Activated T-cell treated with anti-CD3 and anti-CD28 coated beads for 1 hour (primary cell): ENCODE data around the gene ZFP3.
"Not testable (repeated sequence)": the region's sequence is repeated elsewhere in the genome, so short reads cannot be mapped to it uniquely, and the experiment has no call there.

Experiments used
- DNase-seq: peaks from one replicate; pipeline ENCODE4 v3.0.0-alpha.2; 2020; ENCODE audit warnings: low read depth

The ZFP3 gene

GRCh38 chr17:5078106-5079028, at the start of gene ZFP3:
Gene ZFP3 (plus strand): TSS chr17:5078467. CDS start chr17:5091505, 13,038 bp downstream.
- peak; percentile 51 for DNase-seq

- not testable (repeated sequence) for DNase-seq
Observed at GRCh38 chr17:5030168-5030567, 48.1 kb upstream of the ZFP3 start.

- peak; percentile 80 for DNase-seq
Observed at GRCh38 chr17:5031365-5032082, 46.7 kb upstream of the ZFP3 start.

GRCh38 chr17:5032865-5033264, 45.4 kb upstream of the ZFP3 start:
- DNase-seq: no peak

GRCh38 chr17:5033352-5034015, 44.8 kb upstream of the ZFP3 start:
- no peak for DNase-seq

GRCh38 chr17:5034063-5034462, 44.2 kb upstream of the ZFP3 start:
- no peak for DNase-seq

- DNase-seq: no peak
Observed at GRCh38 chr17:5034651-5035050, 43.6 kb upstream of the ZFP3 start.

- no peak for DNase-seq
Observed at GRCh38 chr17:5035315-5035714, 43.0 kb upstream of the ZFP3 start, which contains the start of gene SLC52A1. Gene SLC52A1 (minus strand): TSS chr17:5035426. CDS start chr17:5034606, 820 bp downstream.

DNA sequence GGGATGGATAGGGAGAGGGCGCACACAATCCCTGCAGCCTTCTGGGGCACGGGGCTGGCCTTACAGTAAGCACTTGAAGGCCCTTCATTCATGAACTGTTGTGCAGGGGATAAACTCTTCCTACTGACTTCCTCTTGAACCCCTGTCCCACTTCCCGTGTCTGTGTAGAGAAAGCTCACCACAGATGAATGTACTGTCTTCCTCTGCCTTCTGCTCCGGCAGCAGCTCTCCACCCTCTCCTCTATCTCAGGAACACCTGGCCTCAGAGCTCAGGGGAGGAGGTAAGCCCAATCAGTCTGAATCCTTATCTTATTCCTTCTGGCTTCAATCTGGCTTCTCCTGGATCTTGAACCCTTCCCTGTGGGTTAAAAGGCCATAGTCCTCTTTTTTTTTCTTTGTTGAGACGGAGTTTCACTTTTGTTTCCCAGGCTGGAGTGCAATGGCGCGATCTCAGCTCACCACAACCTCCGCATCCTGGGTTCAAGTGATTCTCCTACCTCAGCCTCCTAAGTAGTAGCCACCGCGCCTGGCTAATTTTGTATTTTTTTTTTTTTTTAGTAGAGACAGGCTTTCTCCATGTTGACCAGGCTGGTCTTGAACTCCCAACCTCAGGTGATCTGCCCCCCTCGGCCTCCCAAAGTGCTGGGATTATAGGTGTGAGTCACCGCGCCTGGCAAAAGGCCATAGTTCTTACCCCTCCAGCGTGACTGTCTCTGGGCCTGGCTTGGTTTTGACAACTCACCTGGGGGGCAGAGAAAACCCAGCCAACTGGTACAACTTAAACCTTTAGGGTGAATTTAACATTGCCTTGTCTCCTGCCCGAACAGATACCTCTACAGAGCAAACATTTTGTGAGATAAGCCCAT, 35.9 kb upstream of the ZFP3 start:
- no peak for DNase-seq

- no peak for DNase-seq
Observed at GRCh38 chr17:5043524-5043923, 34.7 kb upstream of the ZFP3 start.

DNA sequence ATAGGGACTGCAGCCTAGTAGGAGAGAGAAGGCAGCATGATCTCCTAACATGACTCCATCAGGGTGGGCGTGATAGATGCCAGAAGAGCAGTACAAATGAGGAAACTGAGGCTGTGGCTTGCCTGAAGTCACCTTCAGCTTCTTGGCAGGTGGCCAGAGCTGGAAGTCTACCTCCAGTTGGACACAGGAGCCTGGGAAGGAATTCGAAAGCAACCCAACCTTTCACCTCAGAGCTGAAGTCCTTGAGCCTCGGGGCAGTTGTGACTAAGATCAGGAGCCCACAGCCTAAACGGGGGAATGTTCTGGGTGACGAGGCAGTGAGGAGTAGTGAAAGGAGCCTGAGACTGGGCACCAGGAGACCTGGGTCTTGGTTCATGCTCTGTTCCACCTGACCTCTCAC, 33.6 kb upstream of the ZFP3 start:
- no peak for DNase-seq

GRCh38 chr17:5045496-5045895, 32.8 kb upstream of the ZFP3 start:
- no peak for DNase-seq

GRCh38 chr17:5047446-5047845, 30.8 kb upstream of the ZFP3 start:
- no peak for DNase-seq

DNA sequence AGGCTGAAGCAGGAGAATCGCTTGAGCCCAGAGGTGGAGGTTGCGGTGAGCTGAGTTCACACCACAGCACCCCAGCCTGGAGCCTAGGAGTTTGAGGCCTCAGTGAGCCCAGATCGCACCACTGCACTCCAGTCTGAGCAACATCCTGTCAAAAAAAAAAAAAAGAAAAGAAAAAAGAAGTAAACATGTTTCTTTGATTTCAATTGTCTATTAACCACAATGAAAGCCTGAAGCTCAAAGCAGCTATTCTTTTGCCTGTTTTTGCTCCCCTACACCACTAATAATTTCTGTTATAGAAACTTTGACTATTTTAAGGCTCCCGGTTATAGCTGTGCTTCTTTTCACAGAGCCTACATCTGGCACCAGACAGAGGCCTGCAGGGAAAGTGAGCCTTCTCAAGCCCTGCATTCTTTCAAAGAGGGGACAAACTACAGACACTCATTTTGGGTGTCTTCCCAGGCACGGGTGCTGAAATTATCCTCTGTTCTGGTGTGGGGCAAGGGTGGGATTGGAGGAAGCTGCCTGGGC, 28.9 kb upstream of the ZFP3 start:
- DNase-seq: peak; percentile 51

DNA sequence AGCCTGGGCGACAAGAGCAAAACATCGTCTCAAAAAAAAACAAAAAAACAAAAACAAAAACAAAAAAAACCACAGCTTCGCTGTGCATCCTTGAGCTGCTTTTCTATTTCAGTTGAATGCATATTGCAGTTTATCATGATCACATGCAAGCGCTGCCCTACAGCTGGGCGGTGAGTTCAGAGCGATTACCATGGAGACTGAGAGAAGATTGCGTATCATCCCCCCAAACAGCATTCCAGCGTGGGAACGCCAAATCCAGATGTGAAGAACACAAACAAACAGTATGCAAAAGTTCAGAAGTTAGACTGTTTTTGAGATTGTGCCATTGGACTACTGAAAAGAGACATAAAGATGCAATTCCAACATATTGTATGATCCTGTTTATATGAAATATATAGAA, 28.0 kb upstream of the ZFP3 start:
- no peak for DNase-seq

DNA sequence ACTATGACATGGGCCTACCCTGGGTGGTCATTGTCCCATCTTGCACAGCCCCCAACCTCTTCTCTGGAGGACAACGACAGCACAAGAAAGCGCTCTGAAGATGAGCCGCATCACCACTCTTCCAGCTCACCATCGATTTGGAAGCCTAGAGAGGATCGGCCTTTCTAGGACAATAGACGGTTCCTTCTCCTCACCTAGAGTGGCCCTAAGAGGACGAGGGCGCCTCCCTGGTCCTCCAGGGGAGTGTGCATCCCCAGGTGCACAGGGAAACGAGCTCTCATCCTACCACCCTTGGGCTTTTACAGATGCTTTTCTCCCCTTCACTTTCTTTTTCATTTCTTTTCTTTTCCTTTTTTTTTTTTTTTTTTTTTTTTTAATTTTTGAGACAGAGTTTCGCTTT, 22.7 kb upstream of the ZFP3 start:
- no peak for DNase-seq

DNA sequence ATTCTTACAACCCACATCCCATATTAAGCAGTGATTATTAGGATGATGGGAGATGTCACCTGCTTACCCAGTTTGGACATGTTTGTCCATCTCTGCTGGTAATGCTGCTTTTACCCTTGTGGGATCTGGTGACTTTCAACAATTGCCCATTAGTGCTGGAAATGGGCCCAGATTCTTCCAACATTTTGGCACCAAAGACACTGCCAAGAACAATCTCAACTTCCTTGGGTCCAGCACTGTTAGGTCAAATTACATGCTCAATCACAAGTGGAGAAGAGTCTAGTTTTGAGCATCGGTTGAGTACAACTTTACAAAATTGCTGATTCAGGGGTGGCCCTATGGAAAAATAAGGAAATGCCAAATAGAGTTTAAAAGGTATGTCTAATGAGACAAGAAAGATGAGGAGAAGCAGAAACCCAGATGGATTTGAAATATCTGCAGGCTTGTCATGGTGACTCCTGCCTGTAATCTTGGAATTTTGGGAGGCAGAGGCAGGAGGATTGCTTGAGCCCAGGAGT, 13.0 kb upstream of the ZFP3 start:
- no peak for DNase-seq

- no peak for DNase-seq
Observed at GRCh38 chr17:5068236-5068635, 10.0 kb upstream of the ZFP3 start.

GRCh38 chr17:5069724-5070123, 8.5 kb upstream of the ZFP3 start:
- no peak for DNase-seq

GRCh38 chr17:5075472-5075871, 2.8 kb upstream of the ZFP3 start:
- not testable (repeated sequence) for DNase-seq

GRCh38 chr17:5077275-5077674, 992 bp upstream of the ZFP3 start:
- DNase-seq: not testable (repeated sequence)
